Measurements from ENCODE around the gene ABCC8.
A peak's percentile ranks its signal among the peaks of the same experiment; 100 is the strongest.

ABCC8 gene

GRCh38 chr11:17406082-17406817 is 70.4 kb downstream of the ABCC8 start:
- Mint-ChIP-seq H3K4me3 (no peak overlapping the region), H3K27ac (no peak overlapping the region), H3K4me1 (peaks cover 8% of the 10 kb centered on the region), H3K27me3 (ENCODE audit: low read depth) (peaks cover 13% of the 10 kb centered on the region), H3K9me3 (no peaks in the 10 kb centered on the region), H3K36me3 (ENCODE audit: low read depth) (no peaks in the 10 kb centered on the region)
- no peak for TF ChIP-seq CTCF (IDR thresholded peaks at IDR 0.05; ENCODE audit: unreplicated experiment in 3 of 3)

- Mint-ChIP-seq H3K9me3 (no peaks in the 10 kb centered on the region), H3K4me3 (peak overlapping the region in 1 of 3 experiments; percentile 39), H3K27me3 (ENCODE audit: low read depth) (peaks cover 13% of the 10 kb centered on the region), H3K27ac (no peak overlapping the region), H3K36me3 (ENCODE audit: low read depth) (no peaks in the 10 kb centered on the region), H3K4me1 (peaks cover 8% of the 10 kb centered on the region)
- no peak for TF ChIP-seq CTCF (IDR thresholded peaks at IDR 0.05; ENCODE audit: unreplicated experiment in 3 of 3)
Measured at GRCh38 chr11:17405232-17406005, 71.2 kb downstream of the ABCC8 start.

- Mint-ChIP-seq H3K36me3 (ENCODE audit: low read depth) (no peaks in the 10 kb centered on the region), H3K9me3 (no peaks in the 10 kb centered on the region), H3K27ac (no peak overlapping the region), H3K27me3 (ENCODE audit: low read depth) (peaks cover 23% of the 10 kb centered on the region), H3K4me1 (peaks cover 8% of the 10 kb centered on the region), H3K4me3 (no peak overlapping the region)
- no peak for TF ChIP-seq CTCF (IDR thresholded peaks at IDR 0.05; ENCODE audit: unreplicated experiment in 3 of 3)
Measured at GRCh38 chr11:17403980-17404759, 72.5 kb downstream of the ABCC8 start.

- peaks cover 23% of the 10 kb centered on the region for H3K27me3 Mint-ChIP-seq (ENCODE audit: low read depth)
- TF ChIP-seq CTCF (IDR thresholded peaks at IDR 0.05; ENCODE audit: unreplicated experiment in 3 of 3) = no peak
- H3K36me3 Mint-ChIP-seq (ENCODE audit: low read depth) = no peaks in the 10 kb centered on the region
- no peaks in the 10 kb centered on the region for H3K9me3 Mint-ChIP-seq
- H3K4me3 Mint-ChIP-seq = no peak overlapping the region
- peaks cover 8% of the 10 kb centered on the region for H3K4me1 Mint-ChIP-seq
- no peak overlapping the region for H3K27ac Mint-ChIP-seq
Measured at GRCh38 chr11:17402486-17402885, 74.2 kb downstream of the ABCC8 start.

- no peaks in the 10 kb centered on the region for H3K36me3 Mint-ChIP-seq (ENCODE audit: low read depth)
- peaks cover 8% of the 10 kb centered on the region for H3K4me1 Mint-ChIP-seq
- no peak overlapping the region for H3K27ac Mint-ChIP-seq
- H3K9me3 Mint-ChIP-seq = no peaks in the 10 kb centered on the region
- peaks cover 23% of the 10 kb centered on the region for H3K27me3 Mint-ChIP-seq (ENCODE audit: low read depth)
- H3K4me3 Mint-ChIP-seq = no peak overlapping the region
- no peak for TF ChIP-seq CTCF (IDR thresholded peaks at IDR 0.05; ENCODE audit: unreplicated experiment in 3 of 3)
Measured at GRCh38 chr11:17401841-17402240, 74.8 kb downstream of the ABCC8 start.
